ENCODE results near the gene OR13A1. TPM values are rescaled to one million over a fixed set of nuclear protein-coding genes. Genes with fewer than 3 reads are reported as not detected.

Gene OR13A1
- total RNA-seq, 1 donor: not detected

DNA sequence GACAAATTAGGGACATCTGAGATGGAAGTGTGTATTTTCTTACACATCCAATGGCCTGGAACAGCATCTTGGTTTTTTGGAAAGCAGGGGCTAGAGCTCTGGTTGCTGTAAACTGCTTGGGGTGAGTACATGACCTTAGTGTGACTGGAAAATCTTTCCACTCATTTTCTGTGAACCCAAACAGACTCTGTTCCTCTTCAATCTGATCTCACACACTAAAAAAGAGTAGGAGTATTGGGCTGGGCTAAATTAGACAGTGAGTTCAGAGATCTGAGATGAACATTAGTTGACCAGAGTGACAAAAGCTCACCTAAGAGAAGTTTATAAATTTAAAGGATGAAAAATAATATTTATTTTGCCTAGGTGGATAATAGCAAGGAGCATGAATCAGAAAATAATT is 59.2 kb downstream of the OR13A1 start:
- H3K4me3 ChIP-seq (ENCODE audit: low read depth, low read length): no peak overlapping the region
- TF ChIP-seq, protein P1, sequence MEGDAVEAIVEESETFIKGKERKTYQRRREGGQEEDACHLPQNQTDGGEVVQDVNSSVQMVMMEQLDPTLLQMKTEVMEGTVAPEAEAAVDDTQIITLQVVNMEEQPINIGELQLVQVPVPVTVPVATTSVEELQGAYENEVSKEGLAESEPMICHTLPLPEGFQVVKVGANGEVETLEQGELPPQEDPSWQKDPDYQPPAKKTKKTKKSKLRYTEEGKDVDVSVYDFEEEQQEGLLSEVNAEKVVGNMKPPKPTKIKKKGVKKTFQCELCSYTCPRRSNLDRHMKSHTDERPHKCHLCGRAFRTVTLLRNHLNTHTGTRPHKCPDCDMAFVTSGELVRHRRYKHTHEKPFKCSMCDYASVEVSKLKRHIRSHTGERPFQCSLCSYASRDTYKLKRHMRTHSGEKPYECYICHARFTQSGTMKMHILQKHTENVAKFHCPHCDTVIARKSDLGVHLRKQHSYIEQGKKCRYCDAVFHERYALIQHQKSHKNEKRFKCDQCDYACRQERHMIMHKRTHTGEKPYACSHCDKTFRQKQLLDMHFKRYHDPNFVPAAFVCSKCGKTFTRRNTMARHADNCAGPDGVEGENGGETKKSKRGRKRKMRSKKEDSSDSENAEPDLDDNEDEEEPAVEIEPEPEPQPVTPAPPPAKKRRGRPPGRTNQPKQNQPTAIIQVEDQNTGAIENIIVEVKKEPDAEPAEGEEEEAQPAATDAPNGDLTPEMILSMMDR (IDR thresholded peaks at IDR 0.05; ENCODE audit: insufficient read depth, low read length): no peak
- DNase-seq (ENCODE audit: low read depth): no peak

DNA sequence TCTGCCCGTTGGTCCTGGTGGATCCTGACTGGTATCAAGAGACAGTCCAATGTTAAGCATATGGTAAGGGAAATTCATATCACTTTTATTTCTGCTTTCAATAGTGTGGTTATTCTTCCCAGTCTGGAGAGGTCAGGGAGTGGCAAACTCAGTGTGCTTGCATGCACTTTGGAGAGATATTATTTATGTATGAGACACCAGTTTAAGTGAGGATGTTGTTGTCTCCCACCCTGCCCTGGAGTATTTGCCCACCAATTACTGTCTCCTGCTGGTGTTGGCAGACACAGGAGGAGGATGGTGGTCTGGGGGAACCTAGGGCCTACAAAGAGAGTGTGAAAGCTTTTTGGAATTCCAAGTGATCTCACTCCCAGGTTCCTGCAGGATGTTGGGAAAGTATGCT is 59.7 kb downstream of the OR13A1 start:
- TF ChIP-seq, protein P1 (IDR thresholded peaks at IDR 0.05; ENCODE audit: insufficient read depth, low read length): no peak
- DNase-seq (ENCODE audit: low read depth): no peak

DNA sequence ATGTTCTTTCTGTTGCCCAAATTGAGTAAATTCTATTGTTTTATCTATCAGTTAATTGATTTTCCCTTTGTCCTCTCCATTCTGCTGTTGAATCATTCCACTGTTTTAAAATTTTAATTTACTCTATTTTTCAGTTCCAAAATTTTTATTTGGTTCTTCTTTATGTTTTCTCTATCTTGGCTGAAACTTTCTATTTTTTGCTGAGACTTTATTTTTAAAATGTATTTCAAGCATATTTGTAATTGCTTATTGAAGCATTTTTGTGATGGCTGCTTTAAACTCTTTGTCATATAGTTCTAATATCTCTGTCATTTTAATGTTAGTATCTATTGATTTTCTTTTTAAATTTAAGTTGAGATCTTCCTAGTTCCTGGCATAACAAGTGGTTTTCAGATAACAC is 60.5 kb downstream of the OR13A1 start:
- no peak for DNase-seq (ENCODE audit: low read depth)
- TF ChIP-seq, protein P1 (IDR thresholded peaks at IDR 0.05; ENCODE audit: insufficient read depth, low read length): no peak
- no peak overlapping the region for H3K4me3 ChIP-seq (ENCODE audit: low read depth, low read length)

More for the DNA sequence above, 59.7 kb downstream of the OR13A1 start:
- H3K4me3 ChIP-seq (ENCODE audit: low read depth, low read length): no peak overlapping the region

DNA sequence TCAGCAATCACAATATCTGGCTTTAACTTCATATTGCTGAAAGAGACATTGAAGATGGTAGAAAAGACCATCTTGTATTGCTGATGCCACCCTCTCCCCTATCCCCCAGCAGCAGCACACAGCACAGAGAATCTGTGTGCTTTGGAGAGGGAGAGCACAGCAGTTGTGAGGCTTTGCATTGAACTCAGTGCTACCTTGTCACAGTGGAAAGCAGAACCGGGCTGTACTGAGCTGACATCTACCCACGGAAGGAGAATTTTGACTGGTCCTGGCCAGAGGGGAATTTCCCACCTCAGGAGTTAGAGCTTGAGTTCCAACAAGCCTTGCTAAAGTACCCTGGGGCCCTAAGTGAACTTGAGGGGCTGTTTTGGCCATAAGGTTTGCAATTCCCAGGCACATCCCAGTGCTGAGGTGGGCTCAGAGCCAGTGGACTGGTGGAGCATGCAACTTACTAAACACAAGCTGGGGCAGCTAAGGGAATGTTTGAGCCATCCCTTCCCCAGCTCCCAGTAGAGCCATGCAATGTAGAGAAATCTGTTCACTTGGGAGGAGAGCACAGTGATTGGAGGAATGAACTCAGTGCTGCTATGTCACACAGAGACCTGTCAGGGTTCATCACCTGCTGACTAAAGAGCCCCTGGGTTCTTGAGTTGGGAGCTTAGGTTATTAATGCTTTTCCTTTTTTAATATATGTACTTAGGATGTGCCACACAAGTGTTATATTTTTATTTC is 62.1 kb downstream of the OR13A1 start:
- TF ChIP-seq, protein P1 (IDR thresholded peaks at IDR 0.05; ENCODE audit: insufficient read depth, low read length): no peak
- no peak for DNase-seq (ENCODE audit: low read depth)
- no peak overlapping the region for H3K4me3 ChIP-seq (ENCODE audit: low read depth, low read length)

Other genes starting within 250 kb of the OR13A1 start
- not detected in 2 replicates for gene ALOX5, start 58.6 kb upstream of the OR13A1 start, total RNA-seq (ENCODE audit: low replicate concordance)

All from fibroblast of the aortic adventitia (primary cell).